ENCODE results near the gene TCFL5. TPM values are rescaled to one million over a fixed set of nuclear protein-coding genes. Genes with fewer than 3 reads are reported as not detected.

The TCFL5 gene
- total RNA-seq, 6 experiments from 2014 or later: 19.9 to 25.2 (median 21.1) TPM

DNA sequence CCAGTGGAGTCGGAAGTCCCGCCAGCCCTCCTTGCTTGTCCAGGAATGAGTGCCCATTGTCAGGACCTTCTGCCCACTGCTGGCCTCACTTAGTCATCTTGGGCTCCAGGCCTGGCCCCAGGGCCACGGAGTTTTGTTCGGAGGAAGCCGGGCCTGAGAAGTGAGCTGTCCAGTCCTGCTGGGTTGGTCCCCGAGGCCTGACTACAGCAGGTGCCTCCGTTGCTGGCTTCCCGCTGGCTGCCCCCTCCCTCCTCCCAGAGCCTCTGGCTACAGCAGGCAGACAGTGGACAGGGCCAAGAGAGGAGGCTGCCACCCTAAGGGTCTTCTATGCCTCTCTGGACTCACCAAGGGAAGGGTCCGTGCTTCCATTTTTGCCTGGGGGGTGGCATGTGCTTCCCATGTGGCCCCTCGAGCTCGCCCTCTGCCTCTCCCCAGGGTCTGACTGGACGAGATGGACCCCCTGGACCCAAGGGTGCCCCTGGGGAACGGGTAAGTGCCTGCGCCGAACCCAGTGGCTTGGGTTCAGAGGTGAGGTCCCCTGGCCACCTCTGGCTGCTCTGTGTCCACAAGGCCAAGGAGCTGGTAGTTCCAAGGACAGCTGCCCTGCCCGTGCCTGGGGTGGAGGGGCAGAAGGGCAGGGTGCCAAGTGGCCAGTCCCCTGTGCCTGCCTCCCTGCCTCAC is 42.0 kb downstream of the TCFL5 start:
- Mint-ChIP-seq H3K4me1 (ENCODE audit: low read depth) (peaks cover 13% of the 10 kb centered on the region), H3K36me3 (ENCODE audit: low read depth) (no peaks in the 10 kb centered on the region), H3K9me3 (no peaks in the 10 kb centered on the region), H3K4me3 (no peak overlapping the region), H3K27me3 (ENCODE audit: insufficient read depth) (peaks cover 13% of the 10 kb centered on the region), H3K27ac (no peak overlapping the region)
- DNase-seq: peak; percentile 63
- TF ChIP-seq, protein P1, sequence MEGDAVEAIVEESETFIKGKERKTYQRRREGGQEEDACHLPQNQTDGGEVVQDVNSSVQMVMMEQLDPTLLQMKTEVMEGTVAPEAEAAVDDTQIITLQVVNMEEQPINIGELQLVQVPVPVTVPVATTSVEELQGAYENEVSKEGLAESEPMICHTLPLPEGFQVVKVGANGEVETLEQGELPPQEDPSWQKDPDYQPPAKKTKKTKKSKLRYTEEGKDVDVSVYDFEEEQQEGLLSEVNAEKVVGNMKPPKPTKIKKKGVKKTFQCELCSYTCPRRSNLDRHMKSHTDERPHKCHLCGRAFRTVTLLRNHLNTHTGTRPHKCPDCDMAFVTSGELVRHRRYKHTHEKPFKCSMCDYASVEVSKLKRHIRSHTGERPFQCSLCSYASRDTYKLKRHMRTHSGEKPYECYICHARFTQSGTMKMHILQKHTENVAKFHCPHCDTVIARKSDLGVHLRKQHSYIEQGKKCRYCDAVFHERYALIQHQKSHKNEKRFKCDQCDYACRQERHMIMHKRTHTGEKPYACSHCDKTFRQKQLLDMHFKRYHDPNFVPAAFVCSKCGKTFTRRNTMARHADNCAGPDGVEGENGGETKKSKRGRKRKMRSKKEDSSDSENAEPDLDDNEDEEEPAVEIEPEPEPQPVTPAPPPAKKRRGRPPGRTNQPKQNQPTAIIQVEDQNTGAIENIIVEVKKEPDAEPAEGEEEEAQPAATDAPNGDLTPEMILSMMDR (IDR thresholded peaks at IDR 0.05): no peak

DNA sequence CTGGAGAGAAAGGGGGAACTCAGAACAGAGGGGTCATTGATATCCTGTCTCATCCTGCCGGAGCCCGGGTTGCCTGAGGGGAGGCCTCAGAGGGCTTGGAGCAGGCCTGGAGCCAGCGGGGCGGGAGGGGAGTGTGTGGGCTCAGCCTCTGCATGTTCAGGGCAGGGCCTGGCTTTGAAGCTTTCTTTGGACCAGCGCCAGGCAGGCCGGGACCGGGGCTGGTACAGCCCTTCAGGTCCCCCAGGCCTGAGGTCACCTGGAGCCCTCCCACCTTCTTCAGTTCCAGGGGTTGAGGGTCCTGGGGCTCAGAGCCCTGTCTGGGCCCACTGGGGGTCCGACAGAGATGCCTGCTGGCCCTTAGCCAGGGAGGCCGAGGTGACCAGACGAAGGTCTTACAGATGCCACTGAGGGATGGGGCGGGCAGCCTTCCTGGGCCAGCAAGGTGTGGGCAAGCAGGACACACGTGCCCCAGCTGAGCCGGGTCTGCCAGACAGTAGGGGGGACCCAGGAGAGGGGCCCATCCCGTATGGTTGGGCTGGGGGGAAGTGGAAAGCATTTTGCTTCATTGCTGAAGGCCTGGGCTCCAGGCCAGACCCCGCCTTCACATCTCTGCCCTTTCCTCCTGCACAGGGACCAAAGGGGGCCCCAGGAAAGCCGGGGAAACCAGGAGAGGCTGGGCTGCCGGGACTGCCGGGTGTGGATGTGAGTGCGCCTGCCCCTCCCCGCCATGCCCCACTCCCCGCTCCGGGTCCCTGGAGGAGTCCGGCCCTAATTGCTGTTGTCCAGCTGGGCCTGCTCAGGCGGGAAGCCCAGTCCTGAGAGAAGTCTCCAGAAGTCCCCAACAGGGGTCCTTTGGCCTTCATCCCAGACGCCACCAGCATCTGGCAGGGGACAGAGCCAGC is 42.8 kb downstream of the TCFL5 start:
- TF ChIP-seq, protein P1 (IDR thresholded peaks at IDR 0.05): no peak
- peaks cover 13% of the 10 kb centered on the region for H3K4me1 Mint-ChIP-seq (ENCODE audit: low read depth)
- H3K4me3 Mint-ChIP-seq: no peak overlapping the region
- peaks cover 16% of the 10 kb centered on the region for H3K27me3 Mint-ChIP-seq (ENCODE audit: insufficient read depth)
- H3K36me3 Mint-ChIP-seq (ENCODE audit: low read depth): no peaks in the 10 kb centered on the region
- no peaks in the 10 kb centered on the region for H3K9me3 Mint-ChIP-seq
- no peak overlapping the region for H3K27ac Mint-ChIP-seq
- DNase-seq: no peak

- H3K4me3 Mint-ChIP-seq: no peak overlapping the region
- no peak for DNase-seq
Observed at GRCh38 chr20:62817975-62818591, 43.5 kb downstream of the TCFL5 start.

DNA sequence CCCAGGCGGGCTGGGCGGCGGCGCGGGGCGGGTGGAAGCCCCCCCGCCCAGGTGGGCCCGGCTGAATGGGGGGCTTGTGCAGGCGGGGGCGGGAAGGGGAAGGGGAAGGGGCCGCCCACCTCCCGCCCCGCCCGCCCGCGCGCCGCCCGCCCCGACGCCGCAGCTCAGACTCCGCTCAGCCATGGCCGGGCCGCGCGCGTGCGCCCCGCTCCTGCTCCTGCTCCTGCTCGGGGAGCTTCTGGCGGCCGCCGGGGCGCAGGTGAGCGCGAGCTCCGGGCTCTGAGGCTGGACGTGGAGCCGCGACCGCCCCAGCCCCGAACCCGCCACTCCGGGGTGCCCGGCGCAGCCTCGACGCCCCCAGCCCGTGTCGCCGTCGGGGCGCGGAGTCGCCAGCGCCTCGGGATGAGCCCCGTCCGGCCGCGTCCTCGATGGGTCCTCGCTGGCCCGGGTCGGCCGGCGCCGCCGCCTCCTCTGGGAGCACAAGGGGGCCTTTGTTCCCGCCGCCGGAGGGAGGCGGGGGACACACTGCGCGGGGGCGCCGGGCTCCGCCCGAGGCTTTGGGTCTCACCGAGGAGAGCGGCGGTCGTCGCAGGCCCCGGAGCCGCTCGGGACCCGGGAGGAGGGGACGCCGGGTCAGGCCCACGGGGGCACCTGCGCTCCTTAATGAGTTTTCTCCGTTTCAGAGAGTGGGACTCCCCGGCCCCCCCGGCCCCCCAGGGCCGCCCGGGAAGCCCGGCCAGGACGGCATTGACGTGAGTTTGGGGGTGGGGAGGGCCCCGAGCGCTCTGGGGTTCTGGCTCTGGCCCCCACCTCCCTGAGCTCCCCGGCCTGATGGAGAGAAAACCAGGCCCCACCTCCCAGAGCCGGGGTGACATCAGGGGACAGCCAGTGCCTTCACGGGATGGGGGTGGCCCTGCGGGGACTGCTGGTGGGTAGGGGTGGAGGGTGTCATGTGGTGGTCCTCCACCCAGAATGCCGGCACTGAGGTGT is 44.4 kb downstream of the TCFL5 start, which contains the start of gene COL9A3:
Gene COL9A3 (plus strand): TSS at position 167 of the 990 bp plus-strand sequence. CDS start 15 bp downstream, at position 182.
- Mint-ChIP-seq H3K4me3 (peak within 1 kb of the TSS; percentile 54; the same call in 1 of the 2 replicates), H3K36me3 (ENCODE audit: low read depth) (no peaks in the 10 kb centered on the region), H3K4me1 (ENCODE audit: low read depth) (peaks cover 13% of the 10 kb centered on the region), H3K27me3 (ENCODE audit: insufficient read depth) (peaks cover 16% of the 10 kb centered on the region), H3K9me3 (no peaks in the 10 kb centered on the region), H3K27ac (no peak within 1 kb of the TSS)
- TF ChIP-seq, protein P1 (IDR thresholded peaks at IDR 0.05): no peak
- DNase-seq: no peak

More at GRCh38 chr20:62817975-62818591, 43.5 kb downstream of the TCFL5 start:
- Mint-ChIP-seq H3K36me3 (ENCODE audit: low read depth) (no peaks in the 10 kb centered on the region), H3K27me3 (ENCODE audit: insufficient read depth) (peaks cover 16% of the 10 kb centered on the region), H3K27ac (no peak overlapping the region), H3K9me3 (no peaks in the 10 kb centered on the region), H3K4me1 (ENCODE audit: low read depth) (peaks cover 13% of the 10 kb centered on the region)
- TF ChIP-seq, protein P1 (IDR thresholded peaks at IDR 0.05): no peak

Data from HFFc6 (cell line).